D721Med (cell line): ENCODE measurements around the gene SYT12.

Experiments
- DNase-seq: peaks from one replicate; pipeline ENCODE4 v3.0.0; 2011; ENCODE audit warnings: low spot score; ENCODE audit not compliant: insufficient read length
- FAIRE-seq: peaks from 2 replicates; lab custom pipeline; 2011; peaks lifted over from hg19 to GRCh38; lab: Jason Lieb, UNC
- TF ChIP-seq, protein P1 (sequence below): IDR thresholded peaks from 2 replicates; pipeline ENCODE4 v1.5.1; 2012; ENCODE audit warnings: mild to moderate bottlenecking, control low read depth; ENCODE audit not compliant: insufficient read depth; ENCODE audit errors: missing control alignments

The SYT12 gene

DNA sequence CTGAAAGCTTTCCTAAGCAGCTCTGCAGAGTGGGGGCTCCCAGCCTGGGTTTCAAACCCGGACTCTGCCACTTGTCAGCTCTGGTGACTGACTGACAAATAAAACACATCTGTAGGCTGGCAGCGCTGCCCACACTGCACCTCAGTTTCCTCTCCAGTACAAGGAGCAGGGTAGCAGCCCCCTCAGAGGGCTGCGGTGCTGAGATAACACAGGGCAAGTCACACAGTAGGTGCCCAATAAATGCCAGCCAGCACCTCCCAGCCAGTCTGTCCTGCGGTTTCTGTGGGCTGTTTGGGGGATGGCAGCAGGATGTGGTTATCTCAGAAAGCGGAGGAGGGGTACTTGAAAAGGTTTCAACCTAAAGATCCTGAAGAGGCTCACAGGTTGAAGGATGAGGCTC, 1.5 kb downstream of the SYT12 start:
- DNase-seq (no peak), FAIRE-seq (no peak)
- TF ChIP-seq, protein P1, sequence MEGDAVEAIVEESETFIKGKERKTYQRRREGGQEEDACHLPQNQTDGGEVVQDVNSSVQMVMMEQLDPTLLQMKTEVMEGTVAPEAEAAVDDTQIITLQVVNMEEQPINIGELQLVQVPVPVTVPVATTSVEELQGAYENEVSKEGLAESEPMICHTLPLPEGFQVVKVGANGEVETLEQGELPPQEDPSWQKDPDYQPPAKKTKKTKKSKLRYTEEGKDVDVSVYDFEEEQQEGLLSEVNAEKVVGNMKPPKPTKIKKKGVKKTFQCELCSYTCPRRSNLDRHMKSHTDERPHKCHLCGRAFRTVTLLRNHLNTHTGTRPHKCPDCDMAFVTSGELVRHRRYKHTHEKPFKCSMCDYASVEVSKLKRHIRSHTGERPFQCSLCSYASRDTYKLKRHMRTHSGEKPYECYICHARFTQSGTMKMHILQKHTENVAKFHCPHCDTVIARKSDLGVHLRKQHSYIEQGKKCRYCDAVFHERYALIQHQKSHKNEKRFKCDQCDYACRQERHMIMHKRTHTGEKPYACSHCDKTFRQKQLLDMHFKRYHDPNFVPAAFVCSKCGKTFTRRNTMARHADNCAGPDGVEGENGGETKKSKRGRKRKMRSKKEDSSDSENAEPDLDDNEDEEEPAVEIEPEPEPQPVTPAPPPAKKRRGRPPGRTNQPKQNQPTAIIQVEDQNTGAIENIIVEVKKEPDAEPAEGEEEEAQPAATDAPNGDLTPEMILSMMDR, result no peak

- TF ChIP-seq, protein P1, result no peak
These were observed 2.0 kb downstream of the SYT12 start for GRCh38 chr11:67024966-67025365.

DNA sequence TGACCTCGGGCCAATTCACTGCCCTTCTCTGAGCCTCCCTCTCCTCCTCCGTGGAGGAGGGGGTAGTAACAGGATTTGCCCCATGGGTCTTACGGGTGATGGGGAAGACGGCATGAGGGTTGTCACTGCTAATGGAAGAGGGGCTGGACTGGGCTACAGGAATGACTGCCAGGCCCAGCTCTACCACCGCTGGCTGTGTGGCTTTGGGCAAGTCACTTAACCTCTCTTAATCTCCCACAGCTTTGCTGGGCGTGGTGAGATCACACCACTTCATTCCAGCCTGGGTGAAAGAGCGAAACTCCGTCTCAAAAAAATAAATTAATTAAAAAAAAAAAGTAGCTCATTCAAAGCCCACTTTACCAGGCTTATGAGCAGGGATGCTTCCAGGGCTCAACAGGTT, 2.8 kb downstream of the SYT12 start:
- DNase-seq, result no peak
- TF ChIP-seq, protein P1, result no peak
- no peak for FAIRE-seq

More at GRCh38 chr11:67024966-67025365, 2.0 kb downstream of the SYT12 start:
- DNase-seq (no peak), FAIRE-seq (no peak)

GRCh38 chr11:67026941-67027340, 4.0 kb downstream of the SYT12 start:
- FAIRE-seq (no peak), DNase-seq (no peak)
- TF ChIP-seq, protein P1, result no peak

- TF ChIP-seq, protein P1, result no peak
- FAIRE-seq (no peak), DNase-seq (no peak)
These were observed 4.6 kb downstream of the SYT12 start for GRCh38 chr11:67027483-67027930.

- DNase-seq (no peak), FAIRE-seq (no peak)
- TF ChIP-seq, protein P1, result no peak
These were observed 5.1 kb downstream of the SYT12 start for GRCh38 chr11:67027943-67028542.

DNA sequence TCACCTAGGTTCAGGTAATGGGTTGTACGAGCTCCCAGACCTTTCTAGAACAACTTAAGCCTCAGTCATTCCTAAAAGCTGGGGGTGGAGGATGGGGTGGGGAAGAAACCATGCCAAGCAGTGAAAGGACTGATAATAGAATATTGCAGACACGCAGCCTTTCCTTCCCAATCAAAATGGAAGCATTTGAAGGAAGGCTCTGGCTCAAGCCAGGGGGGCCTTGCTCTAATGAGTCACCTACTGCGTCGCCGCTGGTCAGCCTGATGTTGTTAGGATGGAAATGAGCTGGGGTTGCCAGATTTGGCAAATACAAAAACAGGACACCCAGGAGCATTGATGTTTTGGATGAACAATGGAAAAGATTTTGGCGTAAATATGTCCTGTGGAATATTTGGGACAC, 6.2 kb downstream of the SYT12 start:
- FAIRE-seq (no peak), DNase-seq (no peak)
- TF ChIP-seq, protein P1, result no peak
